Parathyroid adenoma (tissue), 2 donors: ENCODE measurements around the gene HMCN1.

Experiments
- H2AFZ ChIP-seq: fragments of 300-600 bp; sonication (generic); one replicate; pipeline ENCODE4 v1.7.0; 2017; ENCODE audit warnings: antibody characterized with exemption, mild to moderate bottlenecking
- H3K27ac ChIP-seq: fragments of 300-600 bp; sonication (generic); one replicate; pipeline ENCODE4 v1.7.0; 2017
- H3K27me3 ChIP-seq: fragments of 300-600 bp; sonication (generic); one replicate; pipeline ENCODE4 v1.7.0; 2017; ENCODE audit warnings: low read length; ENCODE audit not compliant: control insufficient read depth, insufficient read depth
- H3K36me3 ChIP-seq: fragments of 300-600 bp; sonication (generic); one replicate; pipeline ENCODE4 v1.7.0; 2017; ENCODE audit warnings: low read length; ENCODE audit not compliant: control insufficient read depth, insufficient read depth
- H3K4me1 ChIP-seq: fragments of 300-600 bp; sonication (generic); one replicate; pipeline ENCODE4 v1.7.0; 2017; ENCODE audit warnings: control low read depth
- H3K4me2 ChIP-seq: fragments of 300-600 bp; sonication (generic); one replicate; pipeline ENCODE4 v1.7.0; 2017; ENCODE audit warnings: low read length
- H3K4me3 ChIP-seq: fragments of 300-600 bp; sonication (generic); one replicate; pipeline ENCODE4 v1.7.0; 2017; ENCODE audit warnings: low read depth, low read length
- H3K79me2 ChIP-seq: fragments of 300-600 bp; sonication (generic); one replicate; pipeline ENCODE4 v1.7.0; 2017; ENCODE audit warnings: control low read depth
- H3K9ac ChIP-seq: fragments of 300-600 bp; sonication (generic); one replicate; pipeline ENCODE4 v1.7.0; 2017; ENCODE audit warnings: mild to moderate bottlenecking
- H3K9me3 ChIP-seq: fragments of 300-600 bp; sonication (generic); one replicate; pipeline ENCODE4 v1.7.0; 2017; ENCODE audit warnings: low read length; ENCODE audit not compliant: control insufficient read depth
- CTCF ChIP-seq: fragments of 300-600 bp; sonication (generic); IDR thresholded peaks from one replicate; pipeline ENCODE4 v1.7.0; 2017; ENCODE audit warnings: antibody characterized with exemption, mild to moderate bottlenecking
- donor health status: primary hyperparathyroidism.

The HMCN1 gene

GRCh38 chr1:185733818-185734735 is at the start of gene HMCN1:
TSS of gene HMCN1 (plus strand) at chr1:185734391. CDS start at chr1:185734780, 389 bp downstream.
- peak; percentile 21 for TF ChIP-seq CTCF
- Histone ChIP-seq H3K4me3 (peak within 1 kb of the TSS; percentile 67), H3K27me3 (no peaks in the 10 kb centered on the region)

GRCh38 chr1:185686821-185687778 is 47.1 kb upstream of the HMCN1 start:
- H2AFZ ChIP-seq: no peak overlapping the region
- H3K9me3 ChIP-seq: no peaks in the 10 kb centered on the region
- TF ChIP-seq CTCF: no peak
- H3K27ac ChIP-seq: no peak overlapping the region
- no peak overlapping the region for H3K9ac ChIP-seq
- no peaks in the 10 kb centered on the region for H3K79me2 ChIP-seq
- H3K27me3 ChIP-seq: no peaks in the 10 kb centered on the region
- no peaks in the 10 kb centered on the region for H3K36me3 ChIP-seq
- no peak overlapping the region for H3K4me3 ChIP-seq
- H3K4me1 ChIP-seq: no peaks in the 10 kb centered on the region
- H3K4me2 ChIP-seq: no peak overlapping the region

More at GRCh38 chr1:185733818-185734735, at the start of gene HMCN1:
- no peaks in the 10 kb centered on the region for H3K79me2 ChIP-seq
- H3K27ac ChIP-seq: no peak within 1 kb of the TSS
- H3K4me2 ChIP-seq: peak within 1 kb of the TSS; percentile 74
- no peaks in the 10 kb centered on the region for H3K36me3 ChIP-seq
- no peaks in the 10 kb centered on the region for H3K9me3 ChIP-seq
- H3K4me1 ChIP-seq: no peaks in the 10 kb centered on the region
- H2AFZ ChIP-seq: peak within 1 kb of the TSS; percentile 81
- H3K9ac ChIP-seq: no peak within 1 kb of the TSS

- H3K79me2 ChIP-seq: no peaks in the 10 kb centered on the region
- H3K4me2 ChIP-seq: no peak overlapping the region
- no peak overlapping the region for H2AFZ ChIP-seq
- no peak for TF ChIP-seq CTCF
- H3K9ac ChIP-seq: no peak overlapping the region
- no peaks in the 10 kb centered on the region for H3K27me3 ChIP-seq
- H3K36me3 ChIP-seq: no peaks in the 10 kb centered on the region
- no peaks in the 10 kb centered on the region for H3K9me3 ChIP-seq
- H3K4me3 ChIP-seq: no peak overlapping the region
- no peak overlapping the region for H3K27ac ChIP-seq
- H3K4me1 ChIP-seq: no peaks in the 10 kb centered on the region
These were observed 43.7 kb upstream of the HMCN1 start for GRCh38 chr1:185690527-185690926.

DNA sequence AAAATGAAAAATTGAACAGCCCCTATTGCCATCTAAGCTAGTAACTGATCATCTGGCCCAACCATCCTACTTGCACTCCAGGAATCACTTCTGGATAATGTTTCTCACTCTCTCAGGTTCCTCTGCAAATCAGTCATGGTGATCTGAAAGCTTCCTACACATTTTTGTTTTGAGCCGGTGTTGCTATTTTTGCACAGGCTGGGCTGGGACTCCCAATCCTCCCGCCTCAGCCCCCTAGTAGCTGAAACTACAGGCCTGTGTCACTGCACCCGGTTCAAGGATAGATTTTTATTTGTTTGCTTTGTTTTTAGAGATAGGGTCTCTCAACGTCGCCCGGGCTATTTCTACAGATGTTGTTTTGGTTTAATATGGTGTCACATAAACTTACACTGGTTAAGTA is 40.5 kb upstream of the HMCN1 start:
- Histone ChIP-seq H2AFZ (no peak overlapping the region), H3K4me1 (no peaks in the 10 kb centered on the region), H3K79me2 (no peaks in the 10 kb centered on the region), H3K9me3 (no peaks in the 10 kb centered on the region), H3K27ac (no peak overlapping the region), H3K9ac (no peak overlapping the region), H3K27me3 (no peaks in the 10 kb centered on the region), H3K4me3 (no peak overlapping the region), H3K4me2 (no peak overlapping the region), H3K36me3 (no peaks in the 10 kb centered on the region)
- TF ChIP-seq CTCF: no peak
